Stomach (tissue), 9 donors: ENCODE measurements around the gene ITGB5. TPM values are rescaled to one million over a fixed set of nuclear protein-coding genes. Genes with fewer than 3 reads are reported as not detected.

Experiments used
- DNase-seq, 2 donors: peaks; one replicate each; pipeline versions ENCODE4 v3.0.0 to v3.0.0-alpha.2; 2013 to 2019
- H3K27ac ChIP-seq, 5 donors: fragments of 200-600 bp in 4 of 5; sonication (generic) in 4 of 5; one replicate each; pipeline ENCODE4 v1.5.1; 2013 to 2019; ENCODE audit warnings: mild to moderate bottlenecking in 1 of 5, moderate library complexity in 1 of 5
- H3K27me3 ChIP-seq, 3 donors: fragments of 200-600 bp; sonication (generic); one replicate each; pipeline ENCODE4 v1.5.1; 2017 to 2019; ENCODE audit warnings: mixed run types in 1 of 3
- H3K36me3 ChIP-seq, 4 donors: fragments of 200-600 bp; sonication (generic); 1 replicate in 3 of 4; 2 replicates in 1 of 4; pipeline ENCODE4 v1.5.1; 2016 to 2019
- H3K4me1 ChIP-seq, 4 donors: fragments of 200-600 bp; sonication (generic); one replicate each; pipeline ENCODE4 v1.5.1; 2016 to 2019
- H3K4me3 ChIP-seq, 4 donors: fragments of 200-600 bp; sonication (generic) in 3 of 4; one replicate each; pipeline ENCODE4 v1.5.1; 2016 to 2019; ENCODE audit warnings: mild to moderate bottlenecking in 1 of 4
- H3K9me3 ChIP-seq, 4 donors: fragments of 200-600 bp; sonication (generic); one replicate each; pipeline ENCODE4 v1.5.1; 2016 to 2019
- EP300 ChIP-seq: sonication (generic); formaldehyde crosslinking; IDR thresholded peaks from one replicate; pipeline ENCODE4 v1.6.1; 2017; ENCODE audit warnings: antibody characterized with exemption
- POLR2A ChIP-seq, 4 donors: fragments of 450-650 bp; IDR thresholded peaks; one replicate each; pipeline ENCODE4 v1.6.1; 2016; ENCODE audit warnings: antibody characterized with exemption in 4 of 4, control low read depth in 2 of 4, mild to moderate bottlenecking in 1 of 4, moderate library complexity in 1 of 4
- POLR2AphosphoS5 ChIP-seq, 3 donors: sonication (generic); formaldehyde crosslinking; IDR thresholded peaks; one replicate each; pipeline ENCODE4 v1.6.1; 2016; ENCODE audit warnings: antibody characterized with exemption in 3 of 3
- WGBS, 5 donors: extraction: QIAGEN DNeasy Blood & Tissue Kit in 3 of 5; methylation state at CpG; one replicate each; pipeline versions ENCODE4 v1.1.5 to v1.1.7; 2013 to 2018; 5-methylcytosine and 5-hydroxymethylcytosine counted together
- intact Hi-C: fragments of 100-400 bp; cut with DNase I; formaldehyde crosslinking; loops from one replicate; pipeline ENCODE4 v1.15.1; 2023; ENCODE audit warnings: low total_unique reads
- polyA plus RNA-seq, 3 donors: library from polyadenylated mRNA; stranded (reverse); fragments of 200-250 nt; gene quantifications; one replicate each; pipeline ENCODE4 v1.2.3, GENCODE V29; 2013
- total RNA-seq, 5 donors: library from RNA; depleted of rRNA; stranded (reverse); fragments of >200 nt; gene quantifications; one replicate each; pipeline versions ENCODE4 v1.1.0 to v1.2.3, GENCODE V29; 2014 to 2016
- TF ChIP-seq, protein P1 (sequence below), 7 experiments: fragments of 450-650 bp in 4 of 7; fragments of 200-600 bp in 3 of 7; sonication (generic) in 3 of 7; IDR thresholded peaks; one replicate each; pipeline ENCODE4 v1.5.1; 2016 to 2019; ENCODE audit warnings: antibody characterized with exemption in 7 of 7, control low read depth in 2 of 7, mild to moderate bottlenecking in 1 of 7
- donor health status: healthy with polysubstance abuse.
- donor health status: Bipolar disorder and iron deficiency.
- donor health status: healthy.

ITGB5 gene
- total and polyA plus RNA-seq, 8 donors = 8.2 to 205 (median 54.1) TPM

DNA sequence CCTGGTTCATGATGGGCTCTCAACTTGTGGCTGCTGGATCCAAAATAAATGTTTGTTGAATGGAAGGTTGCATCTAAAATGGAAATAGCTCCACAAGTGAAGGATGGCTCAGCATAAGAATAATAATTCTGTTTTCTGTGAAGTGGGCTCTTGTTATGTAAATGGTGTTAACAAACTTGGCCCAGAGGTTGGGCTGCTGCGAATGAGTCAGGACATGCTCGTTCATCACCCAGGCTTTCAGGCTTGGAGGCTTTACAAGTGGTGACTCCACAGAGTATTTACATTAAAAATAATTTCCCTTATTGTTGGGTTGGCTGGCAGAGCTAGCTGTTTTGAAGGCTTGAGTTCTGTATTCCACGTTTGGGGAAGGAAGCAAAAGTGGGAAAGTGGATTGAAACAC lies 60.5 kb downstream of the ITGB5 start:
- intact Hi-C loops = no loop called here
- peak in 2 of 3 donors; percentile 57 to 73 for TF ChIP-seq POLR2AphosphoS5 (IDR thresholded peaks at IDR 0.05)
- TF ChIP-seq, protein P1, sequence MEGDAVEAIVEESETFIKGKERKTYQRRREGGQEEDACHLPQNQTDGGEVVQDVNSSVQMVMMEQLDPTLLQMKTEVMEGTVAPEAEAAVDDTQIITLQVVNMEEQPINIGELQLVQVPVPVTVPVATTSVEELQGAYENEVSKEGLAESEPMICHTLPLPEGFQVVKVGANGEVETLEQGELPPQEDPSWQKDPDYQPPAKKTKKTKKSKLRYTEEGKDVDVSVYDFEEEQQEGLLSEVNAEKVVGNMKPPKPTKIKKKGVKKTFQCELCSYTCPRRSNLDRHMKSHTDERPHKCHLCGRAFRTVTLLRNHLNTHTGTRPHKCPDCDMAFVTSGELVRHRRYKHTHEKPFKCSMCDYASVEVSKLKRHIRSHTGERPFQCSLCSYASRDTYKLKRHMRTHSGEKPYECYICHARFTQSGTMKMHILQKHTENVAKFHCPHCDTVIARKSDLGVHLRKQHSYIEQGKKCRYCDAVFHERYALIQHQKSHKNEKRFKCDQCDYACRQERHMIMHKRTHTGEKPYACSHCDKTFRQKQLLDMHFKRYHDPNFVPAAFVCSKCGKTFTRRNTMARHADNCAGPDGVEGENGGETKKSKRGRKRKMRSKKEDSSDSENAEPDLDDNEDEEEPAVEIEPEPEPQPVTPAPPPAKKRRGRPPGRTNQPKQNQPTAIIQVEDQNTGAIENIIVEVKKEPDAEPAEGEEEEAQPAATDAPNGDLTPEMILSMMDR (IDR thresholded peaks at IDR 0.05) = no peak
- TF ChIP-seq POLR2A (IDR thresholded peaks at IDR 0.05) = no peak
- Histone ChIP-seq H3K9me3 (no peaks in the 10 kb centered on the region), H3K27ac (peak overlapping the region in 3 of 5 donors; percentile 36 to 76 (median 61)), H3K4me3 (no peak overlapping the region), H3K36me3 (peaks cover 0 to 3% (median 0%) of the 10 kb centered on the region in 4 donors), H3K27me3 (no peaks in the 10 kb centered on the region), H3K4me1 (peaks cover 4 to 36% (median 20%) of the 10 kb centered on the region in 4 donors)
- 18 to 37% (median 27%) methylated on average over 3 of the region's 3 CpGs for WGBS, 5 donors
- peak in 1 of 2 donors; percentile 68 for DNase-seq

DNA sequence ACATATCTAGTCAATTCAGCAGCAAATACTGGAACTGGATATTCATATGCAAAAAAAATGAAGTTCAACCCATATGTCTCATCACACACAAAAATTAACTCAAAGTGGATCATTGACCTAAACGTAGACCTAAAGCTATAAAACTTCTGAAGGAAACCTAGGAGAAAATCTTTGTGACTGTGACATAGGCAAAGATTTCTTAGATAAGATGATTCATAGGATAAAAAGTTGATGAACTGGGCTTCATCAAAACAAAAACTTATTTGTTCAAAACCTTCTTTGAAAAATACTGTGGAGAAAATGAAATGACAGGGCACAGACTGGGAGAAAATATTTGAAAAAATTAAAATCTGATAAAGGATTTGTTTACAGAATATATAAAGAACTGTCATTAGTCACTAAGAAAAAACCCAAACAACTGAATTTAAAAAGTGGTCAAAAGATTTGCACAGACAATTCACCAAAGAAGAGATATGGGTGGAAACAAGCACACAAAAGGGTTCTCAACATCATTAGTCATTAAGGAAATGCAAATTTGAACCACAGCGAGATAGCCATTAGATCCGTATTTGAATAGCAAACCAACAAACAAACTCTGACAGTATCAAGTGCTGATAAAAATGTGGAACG lies 62.8 kb downstream of the ITGB5 start:
- TF ChIP-seq POLR2A (IDR thresholded peaks at IDR 0.05) (no peak), POLR2AphosphoS5 (IDR thresholded peaks at IDR 0.05) (peak in 1 of 3 donors; percentile 45)
- H3K27me3 ChIP-seq = no peaks in the 10 kb centered on the region
- peaks cover 0 to 13% (median 5%) of the 10 kb centered on the region in 4 donors for H3K36me3 ChIP-seq
- intact Hi-C loops = no loop called here
- 58 to 81% (median 69%) methylated on average over 4 of the region's 4 CpGs for WGBS, 5 donors
- H3K4me1 ChIP-seq = peaks cover 3 to 27% (median 16%) of the 10 kb centered on the region in 4 donors
- no peak for DNase-seq
- no peak overlapping the region for H3K4me3 ChIP-seq
- no peak overlapping the region for H3K27ac ChIP-seq
- no peaks in the 10 kb centered on the region for H3K9me3 ChIP-seq

DNA sequence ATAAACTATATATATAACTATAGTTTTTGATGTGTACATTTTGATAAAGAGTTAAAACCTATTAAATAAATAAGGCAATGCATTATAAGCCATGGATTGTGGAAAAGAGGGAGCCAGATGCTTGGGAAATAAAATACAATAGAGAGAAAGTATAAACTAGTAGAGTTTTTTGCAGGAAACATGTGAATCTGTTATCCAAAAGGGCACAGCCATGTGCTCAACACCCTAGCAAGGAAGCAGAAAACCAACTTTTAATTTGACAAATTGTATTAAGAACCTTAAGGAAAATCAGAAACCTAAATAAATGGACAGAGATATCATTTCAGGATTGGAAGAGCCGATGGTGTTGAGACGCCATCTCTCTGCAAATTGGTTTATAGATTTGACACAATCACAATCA lies 63.5 kb downstream of the ITGB5 start:
- intact Hi-C loops = no loop called here
- whole genome bisulfite sequencing, 5 donors = 78 to 100% (median 95%) methylated on average over 2 of the region's 2 CpGs
- no peak for DNase-seq
- TF ChIP-seq, protein P1 (IDR thresholded peaks at IDR 0.05) = no peak
- TF ChIP-seq POLR2A (IDR thresholded peaks at IDR 0.05) (no peak), POLR2AphosphoS5 (IDR thresholded peaks at IDR 0.05) (no peak), EP300 (no peak)
- Histone ChIP-seq H3K27ac (no peak overlapping the region), H3K9me3 (no peaks in the 10 kb centered on the region), H3K4me3 (no peak overlapping the region), H3K27me3 (no peaks in the 10 kb centered on the region), H3K36me3 (peaks cover 0 to 13% (median 5%) of the 10 kb centered on the region in 4 donors), H3K4me1 (peaks cover 0 to 34% (median 19%) of the 10 kb centered on the region in 4 donors)

DNA sequence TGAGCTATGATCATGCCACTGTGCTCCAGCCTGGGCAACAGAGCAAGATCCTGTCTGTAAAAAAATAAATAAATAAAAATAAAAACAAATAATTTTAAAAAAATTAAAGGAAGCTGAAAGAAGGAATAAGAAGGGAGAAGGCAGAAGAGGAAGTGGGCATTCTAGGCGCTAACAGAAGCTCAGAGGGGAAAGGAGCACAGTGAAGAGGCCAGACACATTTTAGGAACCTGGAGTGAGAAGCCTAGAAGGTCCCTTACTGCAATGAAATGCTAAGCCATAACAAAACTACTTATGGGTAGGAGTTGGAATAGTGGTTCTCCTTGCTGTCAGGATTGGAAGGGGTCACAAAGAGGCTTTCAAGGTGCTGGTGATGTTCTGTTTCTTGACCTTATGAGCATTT lies 64.0 kb downstream of the ITGB5 start:
- no peak for TF ChIP-seq EP300
- no peak for TF ChIP-seq POLR2AphosphoS5 (IDR thresholded peaks at IDR 0.05)
- H3K9me3 ChIP-seq = no peaks in the 10 kb centered on the region
- intact Hi-C loops = no loop called here
- 67 to 89% (median 87%) methylated on average over 1 of the region's 1 CpG for WGBS, 5 donors
- no peak overlapping the region for H3K4me3 ChIP-seq
- peaks cover 0 to 13% (median 5%) of the 10 kb centered on the region in 4 donors for H3K36me3 ChIP-seq
- H3K27ac ChIP-seq = no peak overlapping the region
- no peaks in the 10 kb centered on the region for H3K27me3 ChIP-seq
- DNase-seq = no peak
- peaks cover 0 to 36% (median 21%) of the 10 kb centered on the region in 4 donors for H3K4me1 ChIP-seq

DNA sequence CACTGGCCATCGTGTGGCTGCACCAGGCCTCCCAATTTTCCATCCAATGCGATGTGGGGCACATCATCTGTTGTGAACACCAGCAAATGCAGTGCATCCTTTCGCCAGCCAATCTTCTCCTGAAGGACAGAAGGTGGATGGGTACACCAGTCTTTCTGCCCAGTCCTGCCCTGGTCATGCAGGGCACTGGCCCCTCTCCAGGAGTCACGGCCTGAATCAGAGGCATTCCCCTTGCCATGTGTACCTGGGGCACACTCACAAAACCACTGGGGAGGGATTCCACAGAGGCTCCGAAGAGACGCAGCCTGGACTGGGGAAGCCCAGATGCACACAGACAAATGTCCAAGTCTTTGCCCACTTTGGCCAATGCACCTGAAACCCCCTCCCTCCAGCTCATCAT lies 65.8 kb downstream of the ITGB5 start:
- intact Hi-C loops = no loop called here
- no peak overlapping the region for H3K27ac ChIP-seq
- WGBS, 5 donors = 92 to 97% (median 95%) methylated on average over 6 of the region's 6 CpGs
- DNase-seq = no peak
- peaks cover 0 to 30% (median 19%) of the 10 kb centered on the region in 4 donors for H3K36me3 ChIP-seq
- H3K4me1 ChIP-seq = peaks cover 0 to 20% (median 11%) of the 10 kb centered on the region in 4 donors
- TF ChIP-seq, protein P1 (IDR thresholded peaks at IDR 0.05) = no peak
- TF ChIP-seq POLR2AphosphoS5 (IDR thresholded peaks at IDR 0.05) (no peak), EP300 (no peak)
- H3K4me3 ChIP-seq = no peak overlapping the region
- H3K27me3 ChIP-seq = no peaks in the 10 kb centered on the region
- H3K9me3 ChIP-seq = no peaks in the 10 kb centered on the region
